NK-92 (cell line): ENCODE data around the gene USP31.
"Not testable (repeated sequence)": the region's sequence is repeated elsewhere in the genome, so short reads cannot be mapped to it uniquely, and the experiment has no call there.

Experiments used
- DNase-seq: peaks from one replicate; lab custom pipeline; 2025; ENCODE audit not compliant: unreplicated experiment; lab: John Stamatoyannopoulos, UW

The USP31 gene

GRCh38 chr16:23156946-23157460 is 7.8 kb upstream of the USP31 start:
- DNase-seq, result no peak

GRCh38 chr16:23156110-23156509 is 6.9 kb upstream of the USP31 start:
- no peak for DNase-seq

GRCh38 chr16:23155445-23156049 is 6.3 kb upstream of the USP31 start:
- no peak for DNase-seq

- no peak for DNase-seq
Measured at GRCh38 chr16:23152386-23153178, 3.3 kb upstream of the USP31 start.

- DNase-seq, result no peak
Measured at GRCh38 chr16:23149993-23150364, 727 bp upstream of the USP31 start.

- no peak for DNase-seq
Measured at GRCh38 chr16:23148513-23149266, 562 bp downstream of the USP31 start.

- no peak for DNase-seq
Measured at GRCh38 chr16:23148166-23148512, 1.1 kb downstream of the USP31 start.

- DNase-seq, result no peak
Measured at GRCh38 chr16:23147666-23148065, 1.6 kb downstream of the USP31 start.

GRCh38 chr16:23146877-23147601 is 2.2 kb downstream of the USP31 start:
- DNase-seq, result no peak

- DNase-seq, result no peak
Measured at GRCh38 chr16:23145608-23146007, 3.6 kb downstream of the USP31 start.

- no peak for DNase-seq
Measured at GRCh38 chr16:23145186-23145585, 4.1 kb downstream of the USP31 start.

GRCh38 chr16:23144393-23144792 is 4.9 kb downstream of the USP31 start:
- not testable (repeated sequence) for DNase-seq

GRCh38 chr16:23143391-23143790 is 5.9 kb downstream of the USP31 start:
- DNase-seq, result no peak

- DNase-seq, result no peak
Measured at GRCh38 chr16:23141959-23142740, 7.1 kb downstream of the USP31 start.

GRCh38 chr16:23141500-23141899 is 7.8 kb downstream of the USP31 start:
- no peak for DNase-seq

- DNase-seq, result no peak
Measured at GRCh38 chr16:23141033-23141432, 8.2 kb downstream of the USP31 start.

- DNase-seq, result no peak
Measured at GRCh38 chr16:23140107-23140506, 9.1 kb downstream of the USP31 start.

GRCh38 chr16:23137818-23138217 is 11.4 kb downstream of the USP31 start:
- no peak for DNase-seq

- no peak for DNase-seq
Measured at GRCh38 chr16:23137256-23137655, 12.0 kb downstream of the USP31 start.

GRCh38 chr16:23134274-23134673 is 15.0 kb downstream of the USP31 start:
- DNase-seq, result no peak
